ENCODE data around the gene C9orf153.
A peak's percentile ranks its signal among the peaks of the same experiment; 100 is the strongest.

- TF ChIP-seq CTCF (conservative IDR thresholded peaks at IDR 0.05; ENCODE audit: low read depth in 2 of 2) = peak; percentile 50 to 77
- TF ChIP-seq EZH2phosphoT487 (IDR thresholded peaks at IDR 0.05; ENCODE audit: unreplicated experiment) = no peak
- TF ChIP-seq EZH2 (IDR thresholded peaks at IDR 0.05; ENCODE audit: low read depth, unreplicated experiment) = no peak
Measured at GRCh38 chr9:86287013-86287412, 27.6 kb upstream of the C9orf153 start.

Measured in GM23338 (cell line).